NCI-H1417 (cell line): Measurements from ENCODE around the gene SPI1.

Experiments used
- DNase-seq, 3 experiments: peaks; one replicate each; lab custom pipeline; 2025; lab: John Stamatoyannopoulos, UW

The SPI1 gene

GRCh38 chr11:47406896-47407745 lies 28.8 kb upstream of the SPI1 start:
- no peak for DNase-seq

- DNase-seq, result no peak
Observed at GRCh38 chr11:47403571-47403970, 25.2 kb upstream of the SPI1 start.

GRCh38 chr11:47403135-47403534 lies 24.8 kb upstream of the SPI1 start:
- DNase-seq, result no peak

DNA sequence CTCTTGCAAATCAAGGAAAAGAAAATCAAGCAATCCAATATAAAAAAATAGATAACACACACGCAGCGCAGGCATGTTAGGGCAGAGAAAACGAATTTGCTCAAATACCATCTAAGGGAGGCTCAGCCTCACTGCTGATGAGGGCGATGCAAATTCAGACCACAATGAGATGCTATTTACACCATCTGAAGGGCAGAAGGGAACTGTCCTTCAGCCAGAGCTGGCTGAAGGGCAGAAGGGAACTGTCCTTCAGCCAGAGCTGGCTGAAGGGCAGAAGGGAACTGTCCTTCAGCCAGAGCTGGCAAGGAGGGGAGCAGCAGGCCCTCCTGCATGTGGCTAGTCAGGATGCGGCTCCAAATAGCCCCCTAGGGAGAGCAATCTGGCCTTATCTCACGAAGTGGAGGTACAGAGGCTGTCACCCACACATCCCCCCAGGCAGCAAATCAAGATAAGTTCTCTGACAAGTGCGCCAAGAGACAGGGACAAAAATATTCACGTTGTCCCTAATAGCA lies 22.5 kb upstream of the SPI1 start:
- DNase-seq, result no peak

DNA sequence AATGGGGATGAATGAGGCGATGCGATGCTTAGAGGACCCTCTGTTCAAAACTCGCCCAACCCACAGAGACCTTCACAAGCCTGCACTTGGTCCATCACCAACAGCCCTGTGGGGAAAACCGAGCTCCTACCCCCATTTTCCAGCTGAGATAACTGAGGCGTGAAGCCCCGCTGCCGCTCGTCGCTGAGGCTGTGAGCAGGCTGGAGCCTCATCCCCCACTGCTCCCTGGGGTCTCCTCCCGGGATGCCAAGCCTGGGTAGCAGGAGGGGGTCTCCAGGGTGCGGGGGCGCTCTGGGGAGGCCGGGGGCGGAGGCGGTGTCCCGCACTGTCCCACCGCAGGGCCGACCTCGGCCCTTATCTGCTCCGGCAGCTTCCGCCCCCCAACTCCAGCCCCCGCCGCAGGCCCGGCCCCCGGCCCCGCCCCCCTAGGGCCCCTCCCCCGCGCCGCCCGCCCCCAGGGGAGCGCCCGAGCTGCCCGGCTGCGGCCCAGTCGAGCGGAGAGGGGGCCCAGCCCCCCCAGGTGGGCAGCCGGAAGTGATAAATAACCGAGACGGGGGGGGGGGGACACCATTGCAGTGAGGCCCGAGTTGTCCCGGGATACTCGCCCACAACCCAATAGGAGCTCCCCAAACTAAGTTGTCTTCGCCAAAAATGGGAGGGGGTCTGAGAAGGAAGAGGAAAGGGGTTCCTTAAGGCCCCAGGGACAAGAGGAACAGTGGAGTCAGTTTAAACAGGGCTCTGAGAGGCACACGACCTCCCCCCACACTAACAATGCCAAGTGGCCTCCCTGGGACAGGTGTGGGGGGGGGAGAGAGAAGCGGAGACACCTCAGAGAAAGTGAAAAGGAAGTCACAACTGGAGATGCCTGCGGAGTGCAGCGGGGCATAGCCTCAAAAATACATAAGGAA lies 21.8 kb upstream of the SPI1 start:
- peak in 2 of 3 experiments; percentile 22 to 26 for DNase-seq

DNA sequence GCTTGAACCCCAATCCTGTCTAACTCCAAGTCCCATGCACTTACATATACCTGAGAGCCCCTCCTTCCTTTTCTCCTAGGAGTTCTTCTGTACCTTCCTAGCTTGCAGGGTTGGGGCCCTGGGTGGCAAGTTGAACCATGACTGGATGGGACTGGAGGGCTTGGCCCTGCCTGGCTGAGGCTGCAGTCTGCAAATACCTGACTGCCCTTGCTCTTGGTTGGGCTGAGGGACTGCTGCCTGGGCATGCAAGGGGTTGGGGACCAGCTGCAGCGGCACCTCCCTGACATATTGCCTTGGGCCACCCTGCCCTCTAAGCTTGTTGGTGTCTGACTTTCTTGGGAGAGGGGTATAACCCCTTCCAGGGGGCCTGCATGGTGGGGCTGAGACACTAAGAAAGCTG lies 20.2 kb upstream of the SPI1 start:
- DNase-seq, result no peak

DNA sequence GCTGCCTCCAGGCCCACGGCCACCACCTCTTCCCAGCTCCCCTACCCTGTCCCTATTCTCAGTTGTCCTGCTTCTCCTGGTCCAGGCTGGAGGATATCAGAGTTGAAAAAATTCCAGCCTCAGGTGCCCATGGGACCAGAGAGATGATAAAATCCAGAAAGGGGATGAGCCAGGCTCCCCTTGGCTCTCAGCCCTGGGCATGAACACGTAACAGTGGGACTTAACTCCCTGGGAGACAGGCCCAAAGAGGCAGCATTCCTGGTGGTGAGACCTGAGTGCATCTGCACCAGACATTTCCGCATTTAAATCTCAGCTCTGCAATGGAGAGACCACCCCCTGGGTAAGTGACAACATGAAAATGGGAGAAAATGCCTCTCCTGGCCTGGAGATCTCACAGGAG lies 19.7 kb upstream of the SPI1 start:
- no peak for DNase-seq

DNA sequence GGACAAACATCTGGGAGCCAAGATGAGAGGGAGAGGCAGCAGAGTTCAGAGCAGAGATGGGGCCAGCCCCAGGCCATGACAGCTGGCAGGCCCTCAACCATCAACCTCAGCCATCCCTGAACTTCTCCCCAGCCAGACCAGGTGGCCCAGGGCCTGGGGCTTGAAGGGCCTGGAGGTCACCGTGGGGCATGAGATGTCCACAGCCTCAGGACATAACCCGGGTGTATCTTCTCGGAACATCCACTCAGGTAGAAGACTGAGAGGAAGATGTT lies 17.6 kb upstream of the SPI1 start:
- no peak for DNase-seq

DNA sequence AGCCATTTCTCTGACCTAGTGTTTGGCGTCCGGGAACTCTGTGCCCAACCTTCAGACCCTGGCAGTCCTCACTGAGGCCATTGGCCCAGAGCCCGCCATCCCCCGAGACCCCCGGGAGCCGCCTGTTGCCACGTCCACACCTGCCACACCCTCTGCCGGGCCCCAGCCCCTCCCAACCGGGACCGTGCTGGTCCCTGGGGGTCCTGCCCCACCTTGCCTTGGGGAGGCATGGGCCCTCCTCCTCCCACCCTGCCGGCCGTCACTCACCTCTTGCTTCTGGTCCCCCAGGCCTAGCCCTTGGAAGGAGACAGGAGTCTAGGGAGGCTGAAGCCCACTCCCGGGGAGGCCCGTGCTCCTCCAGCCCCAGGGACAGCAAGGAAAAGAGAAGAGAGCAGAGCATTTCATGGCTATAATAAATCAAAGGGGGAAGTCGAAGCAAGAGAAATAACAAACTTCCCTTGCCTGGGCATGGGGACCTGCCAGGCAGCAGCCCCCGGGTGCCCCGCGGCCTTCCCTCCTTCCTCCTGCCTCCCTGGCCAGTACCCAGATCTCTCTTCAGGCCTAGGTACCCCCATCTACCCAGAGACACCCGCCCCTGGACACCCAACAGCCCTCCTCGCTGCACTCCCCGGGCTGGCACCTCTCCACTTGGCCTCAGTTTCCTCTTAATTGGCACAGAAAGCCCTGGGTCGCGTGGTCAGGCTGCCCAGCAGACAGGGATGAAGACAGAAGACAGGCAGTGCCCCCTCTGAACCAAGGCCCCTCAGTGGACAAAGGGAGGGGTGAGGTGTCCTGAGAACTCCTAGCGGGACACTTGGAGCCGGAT lies 17.1 kb upstream of the SPI1 start:
- no peak for DNase-seq

GRCh38 chr11:47394322-47395222 lies 16.2 kb upstream of the SPI1 start:
- DNase-seq, result no peak

GRCh38 chr11:47394050-47394321 lies 15.6 kb upstream of the SPI1 start:
- no peak for DNase-seq

DNA sequence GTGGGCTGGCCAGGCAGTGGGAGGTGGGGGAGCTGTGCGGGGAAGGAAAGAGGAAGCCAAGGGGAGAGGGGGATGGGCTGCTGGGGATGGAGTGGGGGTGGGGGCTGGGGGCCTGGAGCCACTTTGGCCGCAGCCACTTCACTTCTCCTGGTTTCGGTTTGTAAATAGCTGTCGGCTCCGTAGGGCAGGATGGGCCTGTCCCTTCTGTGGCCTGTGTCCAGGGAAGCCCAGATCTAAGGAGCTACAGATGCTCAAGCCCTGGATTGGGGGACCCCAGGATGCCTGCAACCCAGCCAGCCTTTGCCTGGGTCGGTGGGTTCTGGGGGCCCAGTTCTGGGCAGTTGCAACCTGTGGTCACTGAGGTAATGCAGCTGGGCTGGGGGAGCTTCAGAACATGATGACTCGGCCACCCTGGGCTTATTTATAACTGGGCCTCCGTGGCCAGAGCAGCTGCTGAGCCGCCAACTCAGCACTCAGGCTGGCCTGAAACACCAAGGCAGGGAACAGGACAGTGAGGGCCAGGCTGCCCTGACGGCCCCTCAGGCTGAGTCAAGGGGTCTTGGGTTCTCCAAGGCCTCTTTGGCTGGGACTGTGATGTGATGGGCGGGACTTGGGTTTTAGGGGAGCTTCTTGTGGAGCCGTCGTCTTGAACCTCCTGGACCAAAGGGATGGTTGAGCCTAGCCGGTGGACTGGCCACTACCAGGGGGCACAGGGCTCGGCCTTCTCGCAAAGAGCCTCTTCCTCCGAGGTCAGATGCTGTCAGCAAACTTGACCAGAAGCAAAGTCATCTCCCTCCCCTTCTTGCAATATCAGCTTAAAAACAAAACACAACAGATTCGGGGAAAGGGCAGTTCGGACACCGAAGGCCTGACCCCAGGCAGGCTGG lies 15.1 kb upstream of the SPI1 start:
- no peak for DNase-seq

DNA sequence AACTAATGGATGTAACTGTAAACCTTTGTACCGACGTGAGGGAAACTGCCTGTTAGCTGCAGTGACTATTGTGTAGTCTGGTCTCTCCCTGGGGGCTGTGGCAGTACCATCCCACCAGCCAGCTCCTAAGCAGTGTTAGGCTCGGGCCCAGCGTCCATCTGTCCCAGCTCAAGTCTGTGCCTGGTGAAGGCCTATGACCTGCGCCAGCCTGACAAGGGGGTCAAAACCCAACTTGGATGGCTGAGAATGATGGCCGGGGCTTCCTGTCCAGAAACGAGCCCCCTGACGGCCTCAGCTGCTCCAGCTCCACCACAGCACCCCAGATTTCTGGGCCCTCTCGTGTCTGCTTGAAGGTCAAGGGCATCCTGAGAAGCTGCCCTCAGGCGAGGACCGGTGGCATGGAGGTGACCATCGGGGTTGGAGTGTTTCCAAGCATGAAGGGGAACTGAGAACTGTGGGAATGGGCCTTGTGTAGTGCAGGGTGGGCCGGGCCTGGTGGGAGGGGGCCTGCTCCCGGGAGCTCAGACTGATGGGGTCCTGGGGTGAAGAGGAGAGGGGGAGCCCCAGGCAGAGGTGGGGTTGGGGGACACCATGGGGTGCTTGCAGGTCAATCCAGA lies 14.3 kb upstream of the SPI1 start:
- no peak for DNase-seq

DNA sequence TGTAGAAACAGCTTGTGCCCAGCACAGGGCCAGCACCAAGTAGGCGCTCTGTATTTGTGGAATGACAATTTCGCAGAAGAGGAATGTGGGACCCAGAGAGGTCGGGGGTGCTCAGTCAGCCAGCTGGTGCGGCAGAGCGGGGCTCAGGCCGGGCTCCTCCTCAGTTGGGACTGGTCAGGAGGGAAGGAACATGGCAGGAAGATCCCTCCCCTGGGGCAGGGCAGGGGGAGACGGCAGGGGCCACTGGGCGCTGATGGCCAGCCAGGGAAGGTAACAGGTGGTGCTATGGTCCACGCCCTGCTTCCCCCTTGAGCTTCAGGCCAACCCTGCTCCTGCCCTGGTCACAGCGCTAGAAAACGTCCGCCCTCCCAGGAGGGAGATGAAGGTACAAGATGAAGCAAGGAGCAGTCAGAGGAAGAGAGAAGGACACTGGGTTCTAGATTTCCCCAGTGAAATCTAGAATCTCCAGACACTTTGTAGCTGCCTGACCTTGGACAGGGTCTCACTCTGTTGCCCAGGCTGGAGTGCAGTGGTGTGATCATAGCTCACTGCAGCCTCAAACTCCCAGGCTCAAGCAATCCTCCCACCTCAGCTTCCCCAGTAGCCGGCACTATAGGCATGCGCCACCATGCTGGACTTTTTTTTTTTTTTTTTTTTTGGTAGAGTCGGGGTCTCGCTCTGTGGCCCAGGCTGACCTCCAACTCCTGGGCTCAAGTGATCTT lies 13.5 kb upstream of the SPI1 start:
- no peak for DNase-seq

- no peak for DNase-seq
Observed at GRCh38 chr11:47391077-47391583, 12.8 kb upstream of the SPI1 start.

GRCh38 chr11:47390422-47390760 lies 12.0 kb upstream of the SPI1 start:
- DNase-seq, result no peak

- DNase-seq, result no peak
Observed at GRCh38 chr11:47389577-47390421, 11.5 kb upstream of the SPI1 start.
